Gastrocnemius medialis (tissue), 4 donors: ENCODE results near the gene FAM78A. TPM values are rescaled to one million over a fixed set of nuclear protein-coding genes. Genes with fewer than 3 reads are reported as not detected.
A peak's percentile ranks its signal among the peaks of the same experiment; 100 is the strongest.

ENCODE experiments used
- ATAC-seq, 2 donors: fragments of 150-250 bp; one replicate each; pipeline ENCODE4 v1.9.1; 2016
- DNase-seq, 2 donors: peaks; one replicate each; pipeline ENCODE4 v3.0.0-alpha.2; 2019
- H3K27ac ChIP-seq, 4 donors: fragments of 200-600 bp; sonication (generic); 1 replicate in 1 of 4; 2 replicates in 3 of 4; pipeline ENCODE4 v1.5.1; 2016 to 2018; ENCODE audit warnings: mild to moderate bottlenecking in 2 of 4, moderate library complexity in 1 of 4
- H3K27me3 ChIP-seq, 3 donors: fragments of 200-600 bp; sonication (generic) in 2 of 3; 1 replicate in 1 of 3; 2 replicates in 2 of 3; pipeline versions ENCODE4 v1.5.1 to v1.6.0; 2016 to 2019; ENCODE audit warnings: mild to moderate bottlenecking in 1 of 3, moderate library complexity in 1 of 3
- H3K36me3 ChIP-seq, 2 donors: fragments of 200-600 bp; sonication (generic) in 1 of 2; one replicate each; pipeline ENCODE4 v1.5.1; 2017 to 2018
- H3K4me1 ChIP-seq, 2 donors: fragments of 200-600 bp; sonication (generic) in 1 of 2; one replicate each; pipeline ENCODE4 v1.5.1; 2016 to 2017; ENCODE audit warnings: mild to moderate bottlenecking in 2 of 2
- H3K4me3 ChIP-seq, 4 donors: fragments of 200-600 bp; sonication (generic) in 3 of 4; 1 replicate in 1 of 4; 2 replicates in 3 of 4; pipeline ENCODE4 v1.5.1; 2016 to 2019; ENCODE audit warnings: mild to moderate bottlenecking in 2 of 4
- H3K9me3 ChIP-seq, 3 donors: fragments of 200-600 bp; sonication (generic) in 2 of 3; 1 replicate in 1 of 3; 2 replicates in 2 of 3; pipeline ENCODE4 v1.5.1; 2016 to 2019
- CTCF ChIP-seq, 5 experiments: fragments of 450-650 bp in 3 of 5; fragments of 200-600 bp in 2 of 5; sonication (generic) in 2 of 5; IDR thresholded peaks in 4 of 5; conservative IDR thresholded peaks in 1 of 5; 1 replicate in 4 of 5; 2 replicates in 1 of 5; pipeline ENCODE4 v1.5.1; 2016 to 2019; ENCODE audit warnings: antibody characterized with exemption in 5 of 5, mild to moderate bottlenecking in 3 of 5, moderate library complexity in 3 of 5
- POLR2A ChIP-seq, 2 donors: fragments of 450-650 bp; IDR thresholded peaks; one replicate each; pipeline ENCODE4 v1.6.1; 2017; ENCODE audit warnings: antibody characterized with exemption in 2 of 2, mild to moderate bottlenecking in 2 of 2, moderate library complexity in 2 of 2
- in situ Hi-C, 4 donors: fragments of 200-750 bp; cut with MboI; loops; one replicate each; pipeline versions ENCODE4 v1.15.0 to v1.8.0; 2017; ENCODE audit warnings: low sequenced_read_pairs in 4 of 4
- intact Hi-C: fragments of 100-400 bp; cut with DNase I; formaldehyde crosslinking; loops from one replicate; pipeline ENCODE4 v1.15.1; 2023; ENCODE audit warnings: low total_unique reads
- total RNA-seq, 4 donors: library from RNA; depleted of rRNA; stranded (reverse); fragments of >200 nt; gene quantifications; one replicate each; pipeline versions ENCODE4 v1.1.0 to v1.2.3, GENCODE V29; 2016

Gene FAM78A
- total RNA-seq, 4 donors from 2014 or later: 3.6 to 16.0 (median 10.1) TPM

GRCh38 chr9:131289301-131290035, 13.2 kb upstream of the FAM78A start, which contains the start of gene PLPP7:
Gene PLPP7, plus strand, starts transcription at chr9:131289723. Its CDS starts 275 bp downstream, at chr9:131289998.
- Histone ChIP-seq H3K4me3 (peak within 1 kb of the TSS; percentile 58 to 80 (median 67)), H3K27me3 (no peaks in the 10 kb centered on the region), H3K36me3 (no peaks in the 10 kb centered on the region), H3K27ac (peak within 1 kb of the TSS; percentile 96 to 100 (median 98)), H3K9me3 (no peaks in the 10 kb centered on the region), H3K4me1 (peaks cover 50 to 64% of the 10 kb centered on the region in 2 donors)
- intact Hi-C loops: no loop called here
- in situ Hi-C loops: no loop called here
- DNase-seq (peak; percentile 92 to 97), ATAC-seq (peak; percentile 77 to 84)
- TF ChIP-seq POLR2A (IDR thresholded peaks at IDR 0.05) (peak; percentile 98), CTCF (IDR thresholded peaks at IDR 0.05 in 4 of 5, conservative IDR thresholded peaks at IDR 0.05 in 1 of 5) (peak in 1 of 5 experiments; percentile 12)

GRCh38 chr9:131288217-131288616, 11.9 kb upstream of the FAM78A start:
- H3K27me3 ChIP-seq: no peaks in the 10 kb centered on the region
- peak overlapping the region; percentile 1 to 80 (median 16) for H3K4me3 ChIP-seq
- intact Hi-C loops: no loop called here
- peaks cover 56 to 61% of the 10 kb centered on the region in 2 donors for H3K4me1 ChIP-seq
- peak; percentile 41 to 43 for TF ChIP-seq POLR2A (IDR thresholded peaks at IDR 0.05)
- TF ChIP-seq CTCF (IDR thresholded peaks at IDR 0.05 in 4 of 5, conservative IDR thresholded peaks at IDR 0.05 in 1 of 5): no peak
- in situ Hi-C loops: no loop called here
- H3K27ac ChIP-seq: peak overlapping the region; percentile 96 to 100 (median 98)
- DNase-seq (peak in 1 of 2 donors; percentile 73), ATAC-seq (peak in 1 of 2 donors; percentile 10)
- no peaks in the 10 kb centered on the region for H3K36me3 ChIP-seq
- H3K9me3 ChIP-seq: no peaks in the 10 kb centered on the region

- no peak for TF ChIP-seq POLR2A (IDR thresholded peaks at IDR 0.05)
- Histone ChIP-seq H3K36me3 (no peaks in the 10 kb centered on the region), H3K4me1 (peaks cover 52 to 59% of the 10 kb centered on the region in 2 donors), H3K4me3 (peak overlapping the region in 1 of 4 donors; percentile 8), H3K27me3 (no peaks in the 10 kb centered on the region), H3K9me3 (no peaks in the 10 kb centered on the region), H3K27ac (peak overlapping the region; percentile 96 to 100 (median 98))
- DNase-seq (peak in 1 of 2 donors; percentile 66), ATAC-seq (no peak)
- in situ Hi-C loops (no loop called here), intact Hi-C loops (no loop called here)
Observed at GRCh38 chr9:131287359-131287758, 11.0 kb upstream of the FAM78A start.

GRCh38 chr9:131284856-131285255, 8.5 kb upstream of the FAM78A start:
- peak overlapping the region; percentile 96 to 100 (median 98) for H3K27ac ChIP-seq
- DNase-seq: no peak

More at GRCh38 chr9:131284856-131285255, 8.5 kb upstream of the FAM78A start:
- Histone ChIP-seq H3K9me3 (no peaks in the 10 kb centered on the region), H3K36me3 (no peaks in the 10 kb centered on the region), H3K4me1 (peaks cover 47 to 52% of the 10 kb centered on the region in 2 donors), H3K4me3 (no peak overlapping the region), H3K27me3 (no peaks in the 10 kb centered on the region)
- TF ChIP-seq CTCF (IDR thresholded peaks at IDR 0.05 in 4 of 5, conservative IDR thresholded peaks at IDR 0.05 in 1 of 5) (no peak), POLR2A (IDR thresholded peaks at IDR 0.05) (no peak)
- in situ Hi-C loops (no loop called here), intact Hi-C loops (loop anchor here (5.0 kb wide), 1 partner anchor 47 kb away; no protein-coding TSS in a partner anchor)
- ATAC-seq: no peak
